ENCODE results near the gene HAAO. TPM values are rescaled to one million over a fixed set of nuclear protein-coding genes. Genes with fewer than 3 reads are reported as not detected.

Gene HAAO
- total RNA-seq, 6 experiments from 2014 or later, result 0.30 to 0.58 (median 0.47) TPM; not detected in 2

DNA sequence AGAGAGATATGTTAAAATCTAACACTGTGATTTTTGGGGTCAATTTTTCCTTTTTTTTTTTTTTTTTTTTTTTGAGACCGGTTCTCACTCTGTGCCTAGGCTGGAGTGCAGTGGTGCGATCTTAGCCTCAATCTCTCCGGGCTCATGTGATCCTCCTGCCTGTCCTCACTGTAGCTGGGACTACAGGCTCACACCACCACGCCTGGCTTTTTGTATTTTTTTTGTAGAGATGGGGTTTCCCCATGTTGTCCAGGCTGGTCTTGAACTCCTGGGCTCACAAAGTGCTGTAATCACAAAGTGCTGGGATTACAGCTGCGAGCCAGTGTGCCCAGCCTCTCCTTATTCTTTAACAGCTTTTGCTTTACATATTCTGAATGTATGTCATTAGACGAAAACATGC lies 2.9 kb upstream of the HAAO start:
- peaks cover 35% of the 10 kb centered on the region for H3K4me1 Mint-ChIP-seq (ENCODE audit: low read depth)
- no peak for DNase-seq
- no peak overlapping the region for H3K27ac Mint-ChIP-seq
- 0 out of 2 replicates have a peak, but pooled peaks cover 7% of the 10 kb centered on the region for H3K36me3 Mint-ChIP-seq (ENCODE audit: low read depth)
- peaks cover 31% of the 10 kb centered on the region for H3K27me3 Mint-ChIP-seq (ENCODE audit: insufficient read depth)
- H3K4me3 Mint-ChIP-seq, result no peak overlapping the region
- H3K9me3 Mint-ChIP-seq, result no peaks in the 10 kb centered on the region
- TF ChIP-seq, protein P1, sequence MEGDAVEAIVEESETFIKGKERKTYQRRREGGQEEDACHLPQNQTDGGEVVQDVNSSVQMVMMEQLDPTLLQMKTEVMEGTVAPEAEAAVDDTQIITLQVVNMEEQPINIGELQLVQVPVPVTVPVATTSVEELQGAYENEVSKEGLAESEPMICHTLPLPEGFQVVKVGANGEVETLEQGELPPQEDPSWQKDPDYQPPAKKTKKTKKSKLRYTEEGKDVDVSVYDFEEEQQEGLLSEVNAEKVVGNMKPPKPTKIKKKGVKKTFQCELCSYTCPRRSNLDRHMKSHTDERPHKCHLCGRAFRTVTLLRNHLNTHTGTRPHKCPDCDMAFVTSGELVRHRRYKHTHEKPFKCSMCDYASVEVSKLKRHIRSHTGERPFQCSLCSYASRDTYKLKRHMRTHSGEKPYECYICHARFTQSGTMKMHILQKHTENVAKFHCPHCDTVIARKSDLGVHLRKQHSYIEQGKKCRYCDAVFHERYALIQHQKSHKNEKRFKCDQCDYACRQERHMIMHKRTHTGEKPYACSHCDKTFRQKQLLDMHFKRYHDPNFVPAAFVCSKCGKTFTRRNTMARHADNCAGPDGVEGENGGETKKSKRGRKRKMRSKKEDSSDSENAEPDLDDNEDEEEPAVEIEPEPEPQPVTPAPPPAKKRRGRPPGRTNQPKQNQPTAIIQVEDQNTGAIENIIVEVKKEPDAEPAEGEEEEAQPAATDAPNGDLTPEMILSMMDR (IDR thresholded peaks at IDR 0.05), result no peak

DNA sequence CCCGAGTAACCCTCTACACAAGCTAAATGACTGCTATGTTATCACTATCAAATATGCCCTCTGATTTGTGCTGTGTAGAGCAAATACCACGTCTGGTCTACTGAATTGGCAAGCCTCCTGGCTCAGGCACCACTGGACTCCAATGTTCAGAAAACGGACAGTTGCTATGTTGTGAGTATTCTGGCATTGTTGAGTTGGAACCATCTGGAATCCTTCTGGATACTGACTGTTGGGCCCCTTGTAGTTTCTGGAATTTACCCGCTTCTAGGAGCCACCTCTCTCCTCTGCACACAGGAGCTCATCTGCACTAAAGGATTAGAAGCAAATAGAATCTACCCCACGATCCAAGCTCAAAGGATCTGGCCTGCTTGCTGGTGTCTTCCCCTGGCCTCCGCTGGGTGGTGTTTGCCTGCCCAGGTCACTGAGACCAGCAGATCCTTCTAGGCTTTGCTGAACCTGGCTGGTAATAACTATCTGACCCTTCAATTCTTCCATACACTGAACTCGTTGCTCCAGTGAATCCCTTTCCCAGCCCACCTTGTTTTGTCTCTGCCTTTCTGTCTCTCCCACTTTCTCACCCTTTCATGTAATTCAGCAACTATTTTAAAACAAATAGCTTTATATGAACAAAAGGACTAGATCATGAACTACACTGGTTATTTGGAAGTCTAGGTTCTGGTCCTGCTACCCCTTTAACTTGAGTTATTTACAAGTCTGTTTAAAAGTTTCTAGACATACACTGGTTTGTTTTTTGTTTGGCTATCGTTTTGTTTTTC lies 2.1 kb upstream of the HAAO start:
- TF ChIP-seq, protein P1 (IDR thresholded peaks at IDR 0.05), result peak; percentile 62
- Mint-ChIP-seq H3K27ac (no peak overlapping the region), H3K27me3 (ENCODE audit: insufficient read depth) (peaks cover 36% of the 10 kb centered on the region), H3K9me3 (no peaks in the 10 kb centered on the region), H3K4me1 (ENCODE audit: low read depth) (peaks cover 35% of the 10 kb centered on the region), H3K36me3 (ENCODE audit: low read depth) (0 out of 2 replicates have a peak, but pooled peaks cover 7% of the 10 kb centered on the region), H3K4me3 (no peak overlapping the region)
- peak; percentile 39 for DNase-seq

DNA sequence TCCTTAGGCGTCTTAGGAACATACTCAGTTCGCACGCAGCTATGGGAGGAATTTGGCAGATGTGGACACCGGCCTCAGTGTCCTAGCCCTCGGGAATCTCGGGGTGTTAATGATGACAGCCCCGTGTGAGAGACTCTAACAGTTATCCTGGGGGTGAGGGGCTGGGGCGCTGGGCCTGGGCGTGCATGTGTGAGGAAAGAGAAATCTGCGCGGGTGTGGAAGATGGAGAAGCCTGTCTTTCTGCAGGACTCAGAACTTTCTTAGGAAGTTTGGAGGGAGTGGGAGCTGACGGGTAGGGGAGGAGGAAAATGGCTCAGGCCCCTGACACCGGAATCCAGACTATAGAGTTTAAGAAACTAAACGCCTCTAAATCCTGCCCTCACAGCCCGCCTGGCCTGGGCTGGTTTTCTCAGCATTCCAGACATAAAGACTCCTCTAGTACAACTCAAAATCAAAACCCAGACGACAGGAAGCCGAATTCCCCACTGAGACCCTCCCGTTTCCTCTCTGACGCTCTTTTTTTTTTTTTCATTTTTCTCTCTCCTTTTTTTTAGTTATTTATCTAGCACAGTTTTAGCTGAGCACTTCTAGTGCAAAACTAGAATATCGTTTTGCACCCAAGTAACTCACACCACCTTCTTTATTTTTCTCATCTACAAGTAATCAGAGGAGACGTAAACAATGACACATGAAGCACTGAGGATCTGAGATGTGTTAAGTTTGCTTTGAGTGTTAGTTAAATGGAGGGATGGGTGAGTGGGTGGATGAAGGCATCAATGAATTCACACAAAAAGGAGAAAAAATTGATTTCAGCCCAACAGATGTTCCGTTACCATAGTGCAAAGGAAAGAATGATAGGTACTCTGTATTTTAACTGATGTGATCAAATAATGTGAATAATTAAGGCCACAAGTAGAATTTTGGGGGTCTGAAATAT lies 1.2 kb upstream of the HAAO start:
- H3K9me3 Mint-ChIP-seq, result no peaks in the 10 kb centered on the region
- peak overlapping the region; percentile 44 for H3K4me3 Mint-ChIP-seq
- DNase-seq, result no peak
- H3K4me1 Mint-ChIP-seq (ENCODE audit: low read depth), result peaks cover 35% of the 10 kb centered on the region
- TF ChIP-seq, protein P1 (IDR thresholded peaks at IDR 0.05), result no peak
- H3K27ac Mint-ChIP-seq, result no peak overlapping the region
- peaks cover 36% of the 10 kb centered on the region for H3K27me3 Mint-ChIP-seq (ENCODE audit: insufficient read depth)
- 0 out of 2 replicates have a peak, but pooled peaks cover 7% of the 10 kb centered on the region for H3K36me3 Mint-ChIP-seq (ENCODE audit: low read depth)

DNA sequence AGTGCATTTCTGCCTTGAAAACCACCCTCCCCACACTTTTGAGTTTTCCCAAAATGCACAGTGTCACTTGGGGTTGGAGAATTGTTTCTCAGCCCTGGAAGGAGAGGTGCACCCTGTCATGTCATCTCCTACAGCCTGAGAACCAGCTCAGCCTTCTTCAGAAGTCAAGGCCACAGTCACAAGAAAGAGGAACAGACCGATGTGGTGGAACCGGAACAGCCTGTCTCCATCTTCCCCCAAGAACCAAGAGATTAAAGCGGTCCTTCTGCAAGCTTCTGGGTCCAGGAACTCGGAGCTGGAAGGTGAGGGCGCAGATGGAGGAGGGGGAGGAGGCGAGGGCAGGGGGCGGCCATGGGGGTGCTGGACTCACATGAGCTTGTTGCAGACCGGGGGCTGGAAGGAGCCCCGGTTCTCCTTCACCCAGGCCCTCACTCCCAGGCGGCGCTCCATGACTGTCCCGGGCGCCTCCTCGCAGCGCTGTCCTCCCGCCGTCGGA lies 248 bp downstream of the HAAO start:
- Mint-ChIP-seq H3K27me3 (ENCODE audit: insufficient read depth) (peaks cover 41% of the 10 kb centered on the region), H3K9me3 (no peaks in the 10 kb centered on the region), H3K4me1 (ENCODE audit: low read depth) (peaks cover 35% of the 10 kb centered on the region), H3K4me3 (peak overlapping the region; percentile 73), H3K36me3 (ENCODE audit: low read depth) (0 out of 2 replicates have a peak, but pooled peaks cover 7% of the 10 kb centered on the region), H3K27ac (no peak overlapping the region)
- TF ChIP-seq, protein P1 (IDR thresholded peaks at IDR 0.05), result no peak
- no peak for DNase-seq

DNA sequence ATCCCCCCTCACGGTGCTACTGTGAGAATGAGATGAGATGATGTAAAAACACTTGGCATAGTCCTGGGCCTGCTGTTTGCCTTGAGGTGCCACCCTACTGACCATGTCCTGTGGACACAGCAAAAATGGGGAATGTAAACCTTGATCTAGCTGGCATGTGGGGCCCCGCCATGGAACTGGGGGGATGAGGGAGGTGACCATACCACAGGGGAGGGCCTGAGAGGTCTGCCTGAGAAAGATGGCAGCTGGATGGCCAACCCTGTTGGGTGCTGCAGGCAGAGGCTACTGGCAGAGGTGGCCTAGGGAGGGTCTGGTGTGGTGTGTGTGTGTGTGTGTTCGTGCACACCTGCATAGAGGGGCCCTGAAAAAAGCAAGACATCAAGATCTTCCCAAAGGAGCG lies 777 bp downstream of the HAAO start:
- Mint-ChIP-seq H3K27ac (no peak overlapping the region), H3K36me3 (ENCODE audit: low read depth) (0 out of 2 replicates have a peak, but pooled peaks cover 7% of the 10 kb centered on the region), H3K4me1 (ENCODE audit: low read depth) (peaks cover 35% of the 10 kb centered on the region), H3K9me3 (no peaks in the 10 kb centered on the region), H3K4me3 (no peak overlapping the region), H3K27me3 (ENCODE audit: insufficient read depth) (peaks cover 43% of the 10 kb centered on the region)
- TF ChIP-seq, protein P1 (IDR thresholded peaks at IDR 0.05), result no peak
- DNase-seq, result no peak

All from HFFc6 (cell line).